ENCODE data around the gene CYP2C9.
"Not testable (repeated sequence)": the region's sequence is repeated elsewhere in the genome, so short reads cannot be mapped to it uniquely, and the experiment has no call there.

The CYP2C9 gene

DNA sequence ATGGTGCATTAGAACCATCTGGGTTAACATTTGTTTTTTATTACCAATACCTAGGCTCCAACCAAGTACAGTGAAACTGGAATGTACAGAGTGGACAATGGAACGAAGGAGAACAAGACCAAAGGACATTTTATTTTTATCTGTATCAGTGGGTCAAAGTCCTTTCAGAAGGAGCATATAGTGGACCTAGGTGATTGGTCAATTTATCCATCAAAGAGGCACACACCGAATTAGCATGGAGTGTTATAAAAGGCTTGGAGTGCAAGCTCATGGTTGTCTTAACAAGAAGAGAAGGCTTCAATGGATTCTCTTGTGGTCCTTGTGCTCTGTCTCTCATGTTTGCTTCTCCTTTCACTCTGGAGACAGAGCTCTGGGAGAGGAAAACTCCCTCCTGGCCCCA, at the start of gene CYP2C9:
TSS of gene CYP2C9 (plus strand) at position 276 of the 400 bp plus-strand sequence. CDS start at position 301, 25 bp downstream.
- DNase-seq (ENCODE audit: low spot score) = no peak

DNA sequence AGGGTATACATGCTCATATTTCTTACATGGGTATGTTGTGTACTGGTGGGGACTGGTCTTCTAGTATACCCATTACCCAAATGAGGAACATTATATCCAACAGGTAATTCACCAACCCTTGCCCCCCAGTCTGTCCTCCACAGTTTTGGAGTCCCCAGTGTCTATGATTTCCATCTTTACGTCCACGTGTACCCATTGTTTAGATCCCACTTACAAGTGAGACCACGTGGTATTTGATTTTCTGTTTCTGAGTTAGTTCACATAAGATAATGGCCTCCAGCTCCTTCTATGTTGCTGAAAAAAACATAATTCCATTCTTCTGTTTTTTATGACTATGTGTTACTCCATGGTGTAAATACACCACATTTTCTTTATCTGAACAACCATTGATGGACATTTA, 49.3 kb upstream of the CYP2C9 start:
- DNase-seq (ENCODE audit: low spot score) = no peak

GRCh38 chr10:94890264-94891022, 48.0 kb upstream of the CYP2C9 start:
- no peak for DNase-seq (ENCODE audit: low spot score)

DNA sequence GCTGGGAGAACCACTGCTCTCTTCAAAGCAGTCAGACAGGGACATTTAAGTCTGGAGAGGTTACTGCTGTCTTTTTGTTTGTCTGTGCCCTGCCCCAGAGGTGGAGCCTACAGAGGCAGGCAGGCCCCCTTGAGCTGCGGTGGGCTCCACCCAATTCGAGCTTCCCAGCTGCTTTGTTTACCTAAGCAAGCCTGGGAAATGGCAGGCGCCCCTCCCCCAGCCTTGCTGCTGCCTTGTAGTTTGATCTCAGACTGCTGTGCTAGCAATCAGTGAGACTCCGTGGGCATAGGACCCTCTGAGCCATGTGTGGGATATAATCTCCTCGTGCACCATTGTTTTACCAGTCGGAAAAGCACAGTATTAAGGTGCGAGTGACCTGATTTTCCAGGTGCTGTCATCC, 40.0 kb upstream of the CYP2C9 start:
- not testable (repeated sequence) for DNase-seq (ENCODE audit: low spot score)

GRCh38 chr10:94902080-94902479, 36.4 kb upstream of the CYP2C9 start:
- no peak for DNase-seq (ENCODE audit: low spot score)

DNA sequence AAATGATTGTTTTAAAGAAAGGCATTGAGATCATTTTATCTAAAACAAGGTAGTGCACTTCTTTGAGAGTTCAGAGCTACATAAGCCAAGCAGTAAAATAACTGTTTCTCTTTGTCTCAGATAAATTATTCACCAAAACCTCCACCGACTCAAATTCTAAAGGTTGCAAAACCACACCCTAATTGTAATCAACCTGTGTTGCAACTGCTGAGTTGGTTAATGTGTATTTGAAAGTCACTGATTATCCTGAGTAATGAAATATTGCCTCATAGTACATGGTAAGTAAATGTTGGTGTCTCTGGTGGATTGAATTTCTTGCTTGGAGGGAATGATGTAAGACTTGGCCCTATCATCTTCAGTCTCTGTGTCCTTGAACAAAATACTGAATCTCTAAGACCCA, 35.9 kb upstream of the CYP2C9 start:
- no peak for DNase-seq (ENCODE audit: low spot score)

DNA sequence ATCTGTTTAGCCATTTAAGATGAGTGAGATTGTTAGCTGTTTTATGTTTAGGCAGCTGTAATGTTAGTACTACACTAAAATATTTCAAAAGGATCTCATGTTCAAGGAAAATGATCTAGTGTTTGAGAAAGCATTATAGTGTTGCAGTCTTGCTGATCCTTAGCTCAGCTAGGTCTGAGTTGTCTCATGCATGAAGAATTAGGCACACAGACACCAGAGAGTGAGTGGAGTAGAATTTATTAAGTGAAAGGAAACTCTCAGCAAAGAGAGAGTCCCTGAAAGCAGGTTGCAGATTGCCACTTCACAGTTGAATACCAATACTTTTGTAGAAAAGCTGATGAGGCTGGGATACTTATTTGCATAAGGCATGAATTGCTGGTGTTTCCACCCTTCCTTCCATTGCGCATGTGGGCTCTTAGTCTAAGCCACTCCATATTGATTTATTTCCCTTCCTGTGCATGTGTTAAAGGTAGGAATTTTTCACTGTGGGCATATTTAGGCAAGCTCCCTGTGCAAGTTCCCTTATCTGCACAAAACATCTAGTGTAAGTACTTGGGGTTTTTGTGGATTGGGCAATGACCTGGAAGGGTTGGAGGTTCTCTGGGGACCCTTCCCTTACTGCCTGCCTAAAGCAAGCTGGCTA, 33.8 kb upstream of the CYP2C9 start:
- DNase-seq (ENCODE audit: low spot score) = not testable (repeated sequence)

DNA sequence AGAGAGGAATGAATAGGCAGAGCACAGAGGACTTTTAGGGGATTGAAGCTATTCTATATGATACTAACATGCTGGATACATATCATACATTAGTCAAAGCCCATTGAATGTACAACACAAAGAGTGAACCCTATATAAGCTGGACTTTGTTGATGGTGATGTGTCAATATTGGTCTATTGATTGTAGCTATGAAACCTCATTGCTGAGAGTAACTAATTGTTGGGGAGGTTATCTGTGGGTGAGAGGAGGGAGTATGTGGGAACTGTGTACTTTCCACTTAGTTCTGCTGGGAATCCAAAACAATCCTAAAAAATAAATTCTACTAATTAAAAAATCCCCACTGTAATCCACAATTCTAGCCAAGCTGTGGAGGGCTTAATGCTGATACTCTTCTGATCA, 22.0 kb upstream of the CYP2C9 start:
- DNase-seq (ENCODE audit: low spot score) = no peak

DNA sequence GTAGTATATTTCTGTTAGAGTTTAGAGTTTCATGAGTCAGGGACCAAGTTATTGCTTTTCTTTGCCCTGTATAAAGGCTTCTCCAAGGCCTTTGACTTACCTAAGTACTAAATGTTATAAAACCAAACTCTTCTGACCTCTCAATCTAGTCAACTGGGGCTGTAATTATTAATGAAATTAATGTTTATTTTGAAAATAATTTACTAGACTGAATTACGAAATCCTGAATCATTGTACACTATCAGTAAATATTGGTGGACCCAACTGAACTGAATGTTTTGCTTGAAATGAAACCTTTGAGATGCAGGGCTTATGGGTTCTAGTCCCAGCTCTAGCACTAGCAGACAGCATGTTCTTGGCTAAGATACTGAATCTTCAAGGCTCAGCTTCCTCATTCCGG, 1.7 kb upstream of the CYP2C9 start:
- DNase-seq (ENCODE audit: low spot score) = no peak

DNA sequence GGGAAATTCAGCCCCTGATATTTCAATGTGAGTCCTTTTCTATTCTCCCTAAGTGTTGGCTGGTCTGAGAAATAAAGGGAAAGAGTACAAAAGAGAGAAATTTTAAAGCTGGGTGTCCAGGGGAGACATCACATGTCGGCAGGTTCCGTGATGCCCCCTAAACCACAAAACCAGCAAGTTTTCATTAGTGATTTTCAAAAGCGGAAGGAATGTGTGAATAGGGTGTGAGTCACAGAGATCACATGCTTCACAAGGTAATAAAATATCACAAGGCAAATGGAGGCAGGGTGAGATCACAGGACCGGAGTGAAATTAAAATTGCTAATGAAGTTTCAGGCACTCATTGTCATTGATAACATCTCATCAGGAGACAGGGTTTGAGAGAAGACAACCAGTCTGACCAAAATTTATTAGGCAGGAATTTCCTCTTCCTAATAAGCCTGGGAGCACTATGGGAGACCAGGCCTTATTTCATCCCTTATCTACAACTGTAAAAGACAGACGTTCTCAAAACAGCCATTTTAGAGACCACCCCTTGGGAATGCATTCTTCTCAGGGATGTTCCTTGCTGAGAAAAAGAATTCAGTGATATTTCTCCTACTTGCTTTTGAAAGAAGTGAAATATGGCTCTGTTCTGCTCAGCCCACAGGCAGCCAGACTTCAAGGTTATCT, 5.1 kb downstream of the CYP2C9 start:
- DNase-seq (ENCODE audit: low spot score) = not testable (repeated sequence)

DNA sequence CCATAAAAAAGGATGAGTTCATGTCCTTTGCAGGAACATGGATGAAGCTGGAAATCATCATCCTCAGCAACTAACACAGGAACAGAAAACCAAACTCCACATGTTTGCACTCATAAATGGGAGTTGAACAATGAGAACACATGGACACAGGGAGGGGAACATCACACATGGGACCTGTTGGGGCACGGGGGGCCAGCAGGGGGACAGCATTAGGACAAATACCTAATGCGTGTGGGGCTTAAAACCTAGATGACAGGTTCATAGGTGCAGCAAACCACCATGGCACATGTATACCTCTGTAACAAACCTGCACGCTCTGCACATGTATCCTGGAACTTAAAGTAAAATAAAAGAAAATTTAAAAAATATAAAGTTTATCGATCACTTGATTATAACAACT, 7.7 kb downstream of the CYP2C9 start:
- DNase-seq (ENCODE audit: low spot score) = not testable (repeated sequence)

DNA sequence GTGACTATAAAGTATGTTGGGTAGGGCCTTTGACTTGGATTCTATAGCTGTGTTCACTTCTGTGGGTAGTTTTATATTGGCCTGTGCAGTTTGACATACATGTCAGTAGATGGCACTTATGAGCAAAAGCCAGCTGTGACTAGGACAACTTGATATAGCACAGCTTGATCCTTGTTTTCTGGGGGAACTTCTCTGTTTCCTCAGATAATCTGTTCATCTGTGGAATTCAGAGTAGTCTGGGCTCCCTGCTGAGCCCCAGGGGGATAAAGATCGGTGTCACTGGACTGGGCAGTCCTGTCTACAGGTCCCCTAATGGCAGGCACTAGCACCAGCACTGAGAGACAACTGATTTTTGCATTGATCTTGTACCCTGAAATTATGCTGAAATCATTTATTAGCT, 25.4 kb downstream of the CYP2C9 start:
- no peak for DNase-seq (ENCODE audit: low spot score)

DNA sequence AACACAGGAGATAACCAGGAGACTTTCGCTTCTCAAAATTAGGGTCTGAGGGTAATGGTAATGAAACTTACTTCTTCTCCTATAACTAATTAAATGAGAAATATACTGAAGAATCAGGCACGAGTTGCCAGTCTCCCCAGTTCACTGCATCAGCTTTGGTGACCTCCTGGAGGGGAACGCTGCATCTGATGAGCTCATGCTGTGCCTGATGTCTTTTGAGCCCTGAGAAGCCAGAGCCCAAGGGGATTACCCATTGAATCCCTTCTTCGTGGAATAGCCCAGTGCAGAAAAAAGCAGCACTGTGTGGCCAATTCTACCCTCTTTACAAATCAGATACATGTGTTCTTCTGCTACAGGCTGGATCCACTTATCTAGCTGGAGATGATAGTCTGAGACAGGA, 45.1 kb downstream of the CYP2C9 start:
- no peak for DNase-seq (ENCODE audit: low spot score)

DNA sequence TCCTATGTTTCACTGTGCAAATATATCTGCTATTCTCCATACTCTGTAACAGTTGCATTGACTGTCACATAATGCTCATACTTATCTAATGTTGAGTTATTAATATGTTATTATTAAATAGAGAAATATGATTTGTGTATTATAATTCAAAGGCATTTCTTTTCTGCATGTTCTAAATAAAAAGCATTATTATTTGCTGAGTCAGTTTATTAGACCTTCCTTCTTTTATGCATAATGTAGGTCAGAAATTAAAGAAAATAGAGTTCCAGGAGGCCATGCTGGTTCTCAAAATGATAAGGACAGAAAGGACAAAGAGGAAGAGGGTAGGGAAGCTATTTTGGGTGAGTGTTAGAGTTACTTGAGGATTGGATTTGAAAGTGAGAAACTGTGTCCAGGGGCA, 50.7 kb downstream of the CYP2C9 start:
- no peak for DNase-seq (ENCODE audit: low spot score)

DNA sequence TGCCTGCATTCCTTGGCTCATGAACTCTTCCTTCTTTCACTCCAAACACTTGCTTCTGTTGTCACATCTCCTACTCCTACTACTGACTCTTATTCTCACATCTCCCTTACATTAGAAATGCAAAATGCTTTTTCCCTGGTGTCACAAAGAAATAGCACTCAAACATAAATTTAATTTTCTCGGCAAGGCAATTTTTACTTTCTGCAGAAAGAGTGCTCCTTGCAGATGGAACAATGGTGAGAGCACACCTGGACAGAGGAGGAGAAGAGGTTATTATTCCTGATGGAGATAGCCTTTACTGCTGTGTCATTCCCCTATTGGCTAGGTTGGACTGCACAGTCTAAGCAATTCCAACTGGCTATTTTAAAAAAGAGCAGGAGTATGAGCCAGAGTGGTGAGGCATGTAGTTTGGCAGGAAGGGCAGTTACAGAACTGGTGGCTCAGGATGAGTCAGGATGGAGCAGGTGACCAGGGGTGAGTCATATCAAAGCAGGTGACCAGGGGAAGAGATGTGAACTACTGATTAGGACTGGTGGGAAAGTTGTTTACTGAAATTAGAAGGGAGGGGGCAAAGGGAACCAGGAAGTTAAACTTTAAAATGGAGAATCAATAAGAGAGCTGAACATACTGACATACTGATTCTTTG, 52.9 kb downstream of the CYP2C9 start:
- no peak for DNase-seq (ENCODE audit: low spot score)

- DNase-seq (ENCODE audit: low spot score) = no peak
Measured at GRCh38 chr10:94992811-94993210, 54.4 kb downstream of the CYP2C9 start.

- no peak for DNase-seq (ENCODE audit: low spot score)
Measured at GRCh38 chr10:94997741-94998174, 59.3 kb downstream of the CYP2C9 start.

- DNase-seq (ENCODE audit: low spot score) = no peak
Measured at GRCh38 chr10:95026461-95026860, 88.0 kb downstream of the CYP2C9 start.

- DNase-seq (ENCODE audit: low spot score) = no peak
Measured at GRCh38 chr10:95031656-95032055, 93.2 kb downstream of the CYP2C9 start.

- DNase-seq (ENCODE audit: low spot score) = no peak
Measured at GRCh38 chr10:95034401-95034800, 95.9 kb downstream of the CYP2C9 start.

DNA sequence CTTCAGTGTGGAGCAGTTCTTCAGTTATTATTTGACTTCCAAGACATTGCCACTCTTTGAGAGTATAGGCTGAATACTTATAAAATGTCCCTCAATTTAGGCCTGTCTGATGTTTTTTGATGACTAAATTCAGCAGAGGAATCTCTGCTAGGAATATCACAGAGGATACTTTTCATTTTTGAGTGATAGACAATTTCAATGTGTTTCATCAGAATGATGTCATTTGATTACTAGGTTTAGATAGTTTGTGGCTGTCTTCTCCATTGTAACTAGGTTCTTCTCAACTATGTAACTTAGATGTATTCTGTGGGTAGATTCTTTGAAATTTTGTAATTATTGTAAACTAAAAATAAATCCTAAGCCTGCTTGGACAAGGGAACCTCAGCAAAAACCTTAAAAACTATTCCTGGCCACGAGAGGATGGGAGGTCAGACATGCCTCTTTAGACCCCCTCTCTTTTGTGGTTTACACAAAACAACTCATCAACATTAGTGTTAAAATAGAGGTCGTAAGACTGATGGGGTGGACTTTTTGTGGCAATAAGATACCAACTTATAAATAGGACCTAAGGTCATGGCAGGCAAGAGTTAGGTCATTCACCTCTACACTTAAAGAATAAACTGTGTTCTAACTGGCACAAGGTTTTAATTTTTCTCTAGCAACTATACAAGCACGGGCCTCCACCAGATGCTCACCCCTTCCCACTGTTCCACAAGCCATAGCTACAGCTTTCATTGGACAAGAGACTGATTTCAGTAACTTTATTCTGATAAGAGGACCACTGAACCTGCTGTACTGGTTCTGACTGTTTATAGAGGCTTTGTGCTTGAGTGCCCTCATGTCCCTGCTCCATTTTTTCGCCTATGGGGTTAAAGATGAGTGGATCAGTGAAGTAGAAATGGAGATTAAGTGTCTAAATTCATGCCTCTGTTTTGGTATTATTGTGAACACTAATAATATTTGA, 97.2 kb downstream of the CYP2C9 start:
- DNase-seq (ENCODE audit: low spot score) = no peak
